ENCODE data around the gene SYNE2.

SYNE2 gene

DNA sequence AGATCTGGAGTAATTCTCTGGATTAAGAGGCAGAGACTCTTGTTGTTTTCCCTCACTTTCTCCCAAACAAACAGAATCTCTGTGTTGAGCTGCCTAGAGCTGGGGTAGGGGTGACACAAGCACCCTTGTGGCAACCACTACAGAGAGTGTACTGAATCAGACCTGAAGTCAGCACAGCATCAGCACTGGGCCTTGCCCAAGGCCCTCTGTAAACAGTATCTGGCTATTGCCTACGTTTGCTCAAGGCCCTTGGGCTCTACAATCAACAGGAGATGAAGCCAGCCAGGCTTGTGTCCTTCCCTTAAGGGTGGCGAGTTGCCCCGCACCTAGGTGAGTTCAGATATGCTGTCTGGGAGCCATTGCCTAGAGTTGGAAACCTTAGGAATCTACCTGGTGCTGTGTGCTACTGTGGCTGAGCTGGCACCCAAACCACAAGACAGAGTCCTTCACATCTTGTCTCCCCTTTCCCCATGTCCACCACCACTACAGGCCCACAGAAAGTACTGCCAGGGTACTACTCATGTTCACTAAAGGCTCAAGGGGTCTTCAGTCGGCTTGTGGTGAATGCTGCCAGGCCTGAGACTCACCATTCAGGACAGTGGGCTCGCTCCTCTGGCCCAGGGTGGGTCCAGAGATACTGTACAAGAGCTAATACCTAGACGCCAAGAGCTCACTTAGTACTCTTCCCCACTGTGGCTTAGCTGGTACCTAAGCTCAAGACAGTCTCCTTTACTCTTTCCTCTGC is 206.8 kb downstream of the SYNE2 start:
- no peak for DNase-seq (ENCODE audit: low read depth)
- TF ChIP-seq CTCF (IDR thresholded peaks at IDR 0.05; ENCODE audit: low read length, missing control alignments) = no peak
- H3K4me3 ChIP-seq (replicated peaks; ENCODE audit: low read depth, low read length) = no peak overlapping the region

- TF ChIP-seq CTCF (IDR thresholded peaks at IDR 0.05; ENCODE audit: low read length, missing control alignments) = no peak
- no peak for DNase-seq (ENCODE audit: low read depth)
- no peak overlapping the region for H3K4me3 ChIP-seq (replicated peaks; ENCODE audit: low read depth, low read length)
Measured at GRCh38 chr14:64060199-64060545, 207.4 kb downstream of the SYNE2 start.

DNA sequence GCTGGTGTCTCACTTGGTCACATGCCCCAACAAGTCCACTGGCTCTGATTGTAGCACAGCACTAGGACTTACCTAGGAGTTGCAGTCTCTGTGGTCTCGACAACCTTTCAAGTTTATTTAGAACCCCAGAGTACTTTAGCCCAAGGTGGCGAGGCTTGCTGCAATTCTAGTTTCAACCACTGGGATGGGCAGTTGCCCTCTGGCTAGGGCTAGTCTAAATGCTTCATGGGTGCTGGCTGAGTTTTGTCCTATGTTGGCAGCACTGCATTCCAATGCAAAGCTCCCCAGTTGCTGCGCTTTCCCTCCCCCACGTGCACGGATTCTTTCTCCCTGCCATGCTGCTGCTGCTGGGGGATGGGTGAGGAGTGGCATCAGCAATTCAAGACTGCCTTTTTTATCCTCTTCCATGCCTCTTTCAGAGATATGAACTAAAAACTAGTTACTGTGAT is 207.9 kb downstream of the SYNE2 start:
- peak; percentile 52 for TF ChIP-seq CTCF (IDR thresholded peaks at IDR 0.05; ENCODE audit: low read length, missing control alignments)
- no peak overlapping the region for H3K4me3 ChIP-seq (replicated peaks; ENCODE audit: low read depth, low read length)
- DNase-seq (ENCODE audit: low read depth) = peak; percentile 30

GRCh38 chr14:64061115-64061514 is 208.3 kb downstream of the SYNE2 start:
- TF ChIP-seq CTCF (IDR thresholded peaks at IDR 0.05; ENCODE audit: low read length, missing control alignments) = no peak

GRCh38 chr14:64061706-64062105 is 208.9 kb downstream of the SYNE2 start:
- TF ChIP-seq CTCF (IDR thresholded peaks at IDR 0.05; ENCODE audit: low read length, missing control alignments) = no peak
- no peak for DNase-seq (ENCODE audit: low read depth)

More at GRCh38 chr14:64061115-64061514, 208.3 kb downstream of the SYNE2 start:
- no peak for DNase-seq (ENCODE audit: low read depth)
- no peak overlapping the region for H3K4me3 ChIP-seq (replicated peaks; ENCODE audit: low read depth, low read length)

GRCh38 chr14:64062381-64063115 is 209.7 kb downstream of the SYNE2 start:
- no peak for DNase-seq (ENCODE audit: low read depth)
- no peak overlapping the region for H3K4me3 ChIP-seq (replicated peaks; ENCODE audit: low read depth, low read length)
- TF ChIP-seq CTCF (IDR thresholded peaks at IDR 0.05; ENCODE audit: low read length, missing control alignments) = no peak

More at GRCh38 chr14:64061706-64062105, 208.9 kb downstream of the SYNE2 start:
- H3K4me3 ChIP-seq (replicated peaks; ENCODE audit: low read depth, low read length) = no peak overlapping the region
